Measurements from ENCODE around the gene ACSF3. TPM values are rescaled to one million over a fixed set of nuclear protein-coding genes. Genes with fewer than 3 reads are reported as not detected.
"Not testable (repeated sequence)": the region's sequence is repeated elsewhere in the genome, so short reads cannot be mapped to it uniquely, and the experiment has no call there.

Gene ACSF3
- total RNA-seq, 1 experiment from 2014 or later, result 33.5 TPM

GRCh38 chr16:89090669-89091426, 2.8 kb upstream of the ACSF3 start:
- no peak for DNase-seq
- ChIA-PET POLR2A (ENCODE audit: unreplicated experiment) (no interaction called here), CTCF (no interaction called here)
- no peak for ATAC-seq
- no peaks in the 10 kb centered on the region for H3F3A ChIP-seq (ENCODE audit: low read length, unreplicated experiment)
- H3K27ac ChIP-seq (ENCODE audit: low read length), result no peak overlapping the region
- H4K20me1 ChIP-seq (ENCODE audit: low read length), result no peaks in the 10 kb centered on the region
- TF ChIP-seq CTCF (conservative IDR thresholded peaks at IDR 0.05; ENCODE audit: low read depth, low read length), result no peak
- no peak for TF ChIP-seq EZH2phosphoT487 (IDR thresholded peaks at IDR 0.05; ENCODE audit: borderline replicate concordance, low read length)
- no peak for TF ChIP-seq EZH2 (IDR thresholded peaks at IDR 0.05; ENCODE audit: low read length, unreplicated experiment)
- H3K4me2 ChIP-seq (ENCODE audit: low read length), result no peak overlapping the region
- H3K4me1 ChIP-seq (ENCODE audit: insufficient read depth, low read length), result peaks cover 7% of the 10 kb centered on the region; the same call in 1 of the 2 replicates
- H3K9me3 ChIP-seq (ENCODE audit: low read length), result no peaks in the 10 kb centered on the region
- H3K9me2 ChIP-seq (replicated peaks; ENCODE audit: low read length), result no peaks in the 10 kb centered on the region
- no TSS peak for BruUV-seq (replicated peaks)
- H3K27me3 ChIP-seq (ENCODE audit: low read length), result peaks cover 5% of the 10 kb centered on the region
- intact Hi-C loops (cut with micrococcal nuclease), result no loop called here
- no peak overlapping the region for H3K9ac ChIP-seq (ENCODE audit: low read length)
- H3K36me3 ChIP-seq (ENCODE audit: low read depth, low read length), result no peaks in the 10 kb centered on the region
- H3K79me2 ChIP-seq (ENCODE audit: low read length), result peaks cover 18% of the 10 kb centered on the region
- no peak overlapping the region for H3K4me3 ChIP-seq (ENCODE audit: low read length)
- H2AFZ ChIP-seq (ENCODE audit: low read length), result no peak overlapping the region

GRCh38 chr16:89092013-89092412, 1.6 kb upstream of the ACSF3 start:
- Histone ChIP-seq H4K20me1 (ENCODE audit: low read length) (no peaks in the 10 kb centered on the region), H3K9me3 (ENCODE audit: low read length) (no peaks in the 10 kb centered on the region), H3K27ac (ENCODE audit: low read length) (no peak overlapping the region), H3K27me3 (ENCODE audit: low read length) (no peaks in the 10 kb centered on the region), H3K4me2 (ENCODE audit: low read length) (no peak overlapping the region), H2AFZ (ENCODE audit: low read length) (no peak overlapping the region), H3K9ac (ENCODE audit: low read length) (no peak overlapping the region), H3K79me2 (ENCODE audit: low read length) (peaks cover 30% of the 10 kb centered on the region), H3K4me3 (ENCODE audit: low read length) (no peak overlapping the region), H3F3A (ENCODE audit: low read length, unreplicated experiment) (no peaks in the 10 kb centered on the region), H3K4me1 (ENCODE audit: insufficient read depth, low read length) (peaks cover 7% of the 10 kb centered on the region; the same call in 1 of the 2 replicates), H3K36me3 (ENCODE audit: low read depth, low read length) (no peaks in the 10 kb centered on the region), H3K9me2 (replicated peaks; ENCODE audit: low read length) (no peaks in the 10 kb centered on the region)
- TF ChIP-seq CTCF (conservative IDR thresholded peaks at IDR 0.05; ENCODE audit: low read depth, low read length) (no peak), EZH2phosphoT487 (IDR thresholded peaks at IDR 0.05; ENCODE audit: borderline replicate concordance, low read length) (no peak)
- intact Hi-C loops (cut with micrococcal nuclease), result no loop called here
- no peak for ATAC-seq
- no TSS peak for BruUV-seq (replicated peaks)
- DNase-seq, result no peak
- POLR2A ChIA-PET (ENCODE audit: unreplicated experiment), result no interaction called here
- CTCF ChIA-PET, result no interaction called here

GRCh38 chr16:89093252-89093601, 425 bp upstream of the ACSF3 start:
- peak overlapping the region; percentile 85; the same call in 1 of the 2 replicates for H3K9ac ChIP-seq (ENCODE audit: low read length)
- H3K4me1 ChIP-seq (ENCODE audit: insufficient read depth, low read length); H3F3A ChIP-seq (ENCODE audit: low read length, unreplicated experiment); H3K9me3 ChIP-seq (ENCODE audit: low read length); H4K20me1 ChIP-seq (ENCODE audit: low read length); H3K27me3 ChIP-seq (ENCODE audit: low read length); ATAC-seq; H3K27ac ChIP-seq (ENCODE audit: low read length); DNase-seq; H3K9me2 ChIP-seq (replicated peaks; ENCODE audit: low read length); intact Hi-C loops (cut with micrococcal nuclease); H3K36me3 ChIP-seq (ENCODE audit: low read depth, low read length): not testable (repeated sequence)
- H3K4me3 ChIP-seq (ENCODE audit: low read length), result peak overlapping the region; percentile 55
- BruUV-seq (replicated peaks), result TSS peak; percentile 84
- CTCF ChIA-PET, result interaction anchor here (0.6 kb wide), 1 partner anchor 100 kb away, joined by 7 read pairs; no protein-coding TSS in a partner anchor
- peak overlapping the region; percentile 63; the same call in 1 of the 2 replicates for H2AFZ ChIP-seq (ENCODE audit: low read length)
- peak overlapping the region; percentile 66; the same call in 1 of the 2 replicates for H3K4me2 ChIP-seq (ENCODE audit: low read length)
- POLR2A ChIA-PET (ENCODE audit: unreplicated experiment), result interaction anchor here (0.7 kb wide), 1 partner anchor 250 kb away, joined by 4 read pairs; no protein-coding TSS in a partner anchor
- peaks cover 41% of the 10 kb centered on the region for H3K79me2 ChIP-seq (ENCODE audit: low read length)
